ENCODE data around the gene SYNE1. TPM values are rescaled to one million over a fixed set of nuclear protein-coding genes. Genes with fewer than 3 reads are reported as not detected.

SYNE1 gene
- polyA plus RNA-seq, 1 donor from 2014 or later, result 38.5 TPM

GRCh38 chr6:152236370-152237097, 400.6 kb downstream of the SYNE1 start:
- Histone ChIP-seq H3K36me3 (ENCODE audit: insufficient read depth, low read length) (peaks cover 29% of the 10 kb centered on the region), H2AFZ (ENCODE audit: low read depth, low read length) (no peak overlapping the region), H4K20me1 (ENCODE audit: insufficient read depth) (no peaks in the 10 kb centered on the region), H3K79me2 (replicated peaks; ENCODE audit: insufficient read depth, low read length) (no peaks in the 10 kb centered on the region), H3K9me2 (ENCODE audit: insufficient read depth, low read length) (no peaks in the 10 kb centered on the region), H3K4me2 (ENCODE audit: low read length) (no peak overlapping the region), H3K27me3 (ENCODE audit: insufficient read depth, low read depth, low read length) (no peaks in the 10 kb centered on the region), H3F3A (ENCODE audit: insufficient read depth, low read length, poor library complexity, severe bottlenecking) (no peaks in the 10 kb centered on the region), H3K4me3 (ENCODE audit: low read length) (no peak overlapping the region), H3K9me3 (ENCODE audit: low read length) (no peaks in the 10 kb centered on the region), H3K27ac (ENCODE audit: low read length) (no peak overlapping the region), H3K9ac (ENCODE audit: low read length) (no peak overlapping the region)
- TF ChIP-seq, protein P1, sequence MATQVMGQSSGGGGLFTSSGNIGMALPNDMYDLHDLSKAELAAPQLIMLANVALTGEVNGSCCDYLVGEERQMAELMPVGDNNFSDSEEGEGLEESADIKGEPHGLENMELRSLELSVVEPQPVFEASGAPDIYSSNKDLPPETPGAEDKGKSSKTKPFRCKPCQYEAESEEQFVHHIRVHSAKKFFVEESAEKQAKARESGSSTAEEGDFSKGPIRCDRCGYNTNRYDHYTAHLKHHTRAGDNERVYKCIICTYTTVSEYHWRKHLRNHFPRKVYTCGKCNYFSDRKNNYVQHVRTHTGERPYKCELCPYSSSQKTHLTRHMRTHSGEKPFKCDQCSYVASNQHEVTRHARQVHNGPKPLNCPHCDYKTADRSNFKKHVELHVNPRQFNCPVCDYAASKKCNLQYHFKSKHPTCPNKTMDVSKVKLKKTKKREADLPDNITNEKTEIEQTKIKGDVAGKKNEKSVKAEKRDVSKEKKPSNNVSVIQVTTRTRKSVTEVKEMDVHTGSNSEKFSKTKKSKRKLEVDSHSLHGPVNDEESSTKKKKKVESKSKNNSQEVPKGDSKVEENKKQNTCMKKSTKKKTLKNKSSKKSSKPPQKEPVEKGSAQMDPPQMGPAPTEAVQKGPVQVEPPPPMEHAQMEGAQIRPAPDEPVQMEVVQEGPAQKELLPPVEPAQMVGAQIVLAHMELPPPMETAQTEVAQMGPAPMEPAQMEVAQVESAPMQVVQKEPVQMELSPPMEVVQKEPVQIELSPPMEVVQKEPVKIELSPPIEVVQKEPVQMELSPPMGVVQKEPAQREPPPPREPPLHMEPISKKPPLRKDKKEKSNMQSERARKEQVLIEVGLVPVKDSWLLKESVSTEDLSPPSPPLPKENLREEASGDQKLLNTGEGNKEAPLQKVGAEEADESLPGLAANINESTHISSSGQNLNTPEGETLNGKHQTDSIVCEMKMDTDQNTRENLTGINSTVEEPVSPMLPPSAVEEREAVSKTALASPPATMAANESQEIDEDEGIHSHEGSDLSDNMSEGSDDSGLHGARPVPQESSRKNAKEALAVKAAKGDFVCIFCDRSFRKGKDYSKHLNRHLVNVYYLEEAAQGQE (IDR thresholded peaks at IDR 0.05; ENCODE audit: borderline replicate concordance), result no peak
- TF ChIP-seq MXI1 (conservative IDR thresholded peaks at IDR 0.05; ENCODE audit: poor library complexity, severe bottlenecking) (no peak), POLR2AphosphoS5 (IDR thresholded peaks at IDR 0.05) (no peak), EZH2 (IDR thresholded peaks at IDR 0.05; ENCODE audit: borderline replicate concordance, insufficient read depth, low read length, poor library complexity, severe bottlenecking) (no peak), TAF1 (IDR thresholded peaks at IDR 0.05; ENCODE audit: low read depth) (no peak), RAD21 (conservative IDR thresholded peaks at IDR 0.05) (no peak), SMC3 (conservative IDR thresholded peaks at IDR 0.05; ENCODE audit: poor library complexity) (no peak), EP300 (conservative IDR thresholded peaks at IDR 0.05; ENCODE audit: poor library complexity, severe bottlenecking) (no peak)
- TF ChIP-seq, protein P2, sequence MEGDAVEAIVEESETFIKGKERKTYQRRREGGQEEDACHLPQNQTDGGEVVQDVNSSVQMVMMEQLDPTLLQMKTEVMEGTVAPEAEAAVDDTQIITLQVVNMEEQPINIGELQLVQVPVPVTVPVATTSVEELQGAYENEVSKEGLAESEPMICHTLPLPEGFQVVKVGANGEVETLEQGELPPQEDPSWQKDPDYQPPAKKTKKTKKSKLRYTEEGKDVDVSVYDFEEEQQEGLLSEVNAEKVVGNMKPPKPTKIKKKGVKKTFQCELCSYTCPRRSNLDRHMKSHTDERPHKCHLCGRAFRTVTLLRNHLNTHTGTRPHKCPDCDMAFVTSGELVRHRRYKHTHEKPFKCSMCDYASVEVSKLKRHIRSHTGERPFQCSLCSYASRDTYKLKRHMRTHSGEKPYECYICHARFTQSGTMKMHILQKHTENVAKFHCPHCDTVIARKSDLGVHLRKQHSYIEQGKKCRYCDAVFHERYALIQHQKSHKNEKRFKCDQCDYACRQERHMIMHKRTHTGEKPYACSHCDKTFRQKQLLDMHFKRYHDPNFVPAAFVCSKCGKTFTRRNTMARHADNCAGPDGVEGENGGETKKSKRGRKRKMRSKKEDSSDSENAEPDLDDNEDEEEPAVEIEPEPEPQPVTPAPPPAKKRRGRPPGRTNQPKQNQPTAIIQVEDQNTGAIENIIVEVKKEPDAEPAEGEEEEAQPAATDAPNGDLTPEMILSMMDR (IDR thresholded peaks at IDR 0.05; ENCODE audit: poor library complexity, severe bottlenecking), result no peak

DNA sequence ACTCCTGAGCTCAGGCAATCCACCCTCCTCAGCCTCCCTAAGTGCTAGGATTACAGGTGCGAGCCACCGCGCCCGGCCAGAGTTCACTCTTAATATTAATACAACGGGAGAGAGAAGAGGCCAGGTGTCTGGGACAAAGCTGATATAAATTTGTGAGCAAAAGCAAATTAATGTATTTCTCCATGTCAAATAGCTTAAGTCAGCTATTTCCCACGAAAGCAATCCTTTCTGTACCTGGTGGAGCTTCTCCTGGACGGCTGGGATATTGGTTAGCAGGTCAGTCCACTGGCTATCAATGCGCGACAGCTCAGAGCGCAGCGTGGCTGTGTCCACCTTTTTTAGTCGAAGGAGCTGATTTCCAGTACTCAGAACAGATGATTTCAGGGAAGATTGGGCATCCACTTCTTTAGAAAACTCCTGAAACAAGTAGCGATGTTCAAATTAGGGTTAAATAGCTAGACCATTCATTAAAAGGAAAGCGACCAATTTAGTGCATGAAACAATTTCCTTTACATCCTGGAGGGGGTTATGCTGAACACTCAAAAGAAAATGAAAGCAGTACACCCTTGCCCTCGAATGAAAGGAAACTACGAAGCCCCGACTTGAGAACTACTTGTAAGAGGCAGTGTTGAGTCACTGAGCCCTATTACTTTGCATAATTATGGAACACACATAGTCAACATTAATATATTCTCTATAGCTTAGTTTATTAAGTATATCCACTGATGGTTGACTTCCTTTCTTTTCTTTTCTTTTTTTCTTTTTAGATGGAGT, 403.4 kb downstream of the SYNE1 start:
- Histone ChIP-seq H3F3A (ENCODE audit: insufficient read depth, low read length, poor library complexity, severe bottlenecking) (no peaks in the 10 kb centered on the region), H2AFZ (ENCODE audit: low read depth, low read length) (no peak overlapping the region), H3K27me3 (ENCODE audit: insufficient read depth, low read depth, low read length) (no peaks in the 10 kb centered on the region), H3K4me3 (ENCODE audit: low read length) (no peak overlapping the region), H4K20me1 (ENCODE audit: insufficient read depth) (no peaks in the 10 kb centered on the region), H3K27ac (ENCODE audit: low read length) (no peak overlapping the region), H3K4me2 (ENCODE audit: low read length) (no peak overlapping the region), H3K9me2 (ENCODE audit: insufficient read depth, low read length) (no peaks in the 10 kb centered on the region), H3K79me2 (replicated peaks; ENCODE audit: insufficient read depth, low read length) (no peaks in the 10 kb centered on the region), H3K9ac (ENCODE audit: low read length) (no peak overlapping the region), H3K9me3 (ENCODE audit: low read length) (no peaks in the 10 kb centered on the region), H3K36me3 (ENCODE audit: insufficient read depth, low read length) (peaks cover 22% of the 10 kb centered on the region)
- TF ChIP-seq MXI1 (conservative IDR thresholded peaks at IDR 0.05; ENCODE audit: poor library complexity, severe bottlenecking), result no peak
- no peak for TF ChIP-seq EP300 (conservative IDR thresholded peaks at IDR 0.05; ENCODE audit: poor library complexity, severe bottlenecking)
- TF ChIP-seq, protein P1 (IDR thresholded peaks at IDR 0.05; ENCODE audit: borderline replicate concordance), result no peak
- TF ChIP-seq POLR2AphosphoS5 (IDR thresholded peaks at IDR 0.05), result no peak
- no peak for TF ChIP-seq EZH2 (IDR thresholded peaks at IDR 0.05; ENCODE audit: borderline replicate concordance, insufficient read depth, low read length, poor library complexity, severe bottlenecking)
- TF ChIP-seq SMC3 (conservative IDR thresholded peaks at IDR 0.05; ENCODE audit: poor library complexity), result no peak
- TF ChIP-seq RAD21 (conservative IDR thresholded peaks at IDR 0.05), result no peak
- TF ChIP-seq, protein P2 (IDR thresholded peaks at IDR 0.05; ENCODE audit: poor library complexity, severe bottlenecking), result no peak
- no peak for TF ChIP-seq TAF1 (IDR thresholded peaks at IDR 0.05; ENCODE audit: low read depth)
